Measurements from ENCODE around the gene CCDC149. TPM values are rescaled to one million over a fixed set of nuclear protein-coding genes. Genes with fewer than 3 reads are reported as not detected.
A peak's percentile ranks its signal among the peaks of the same experiment; 100 is the strongest.

The CCDC149 gene
- polyA plus RNA-seq, 2 of the 4 experiments (the other 2 are of a cell fraction) = 1.4 to 2.8 TPM

GRCh38 chr4:24771241-24771640 lies 141.6 kb downstream of the CCDC149 start:
- DNase-seq (ENCODE audit: low read depth in 1 of 2, low spot score in 1 of 2) = no peak
- CTCF ChIA-PET = no interaction called here
- no peak overlapping the region for H3K27ac ChIP-seq

GRCh38 chr4:24770667-24771066 lies 142.2 kb downstream of the CCDC149 start:
- H3K9me3 ChIP-seq = no peaks in the 10 kb centered on the region
- no peak overlapping the region for H3K4me2 ChIP-seq
- 0 out of 3 replicates have a peak, but pooled peaks cover 3% of the 10 kb centered on the region for H3K4me1 ChIP-seq
- no peak overlapping the region for H3K4me3 ChIP-seq
- ATAC-seq (no peak), FAIRE-seq (no peak), DNase-seq (ENCODE audit: low read depth in 1 of 2, low spot score in 1 of 2) (no peak)
- POLR2A ChIA-PET = no interaction called here
- H3K27ac ChIP-seq = no peak overlapping the region
- 73% methylated on average over 4 of the region's 4 CpGs for WGBS (ENCODE audit: missing lambda C conversion rate)
- CTCF ChIA-PET = no interaction called here
- TF ChIP-seq KDM5A (IDR thresholded peaks at IDR 0.05) (no peak), HEYL (CRISPR knock-in tag; IDR thresholded peaks at IDR 0.05) (no peak), RAD21 (conservative IDR thresholded peaks at IDR 0.05 in 1 of 2, IDR thresholded peaks at IDR 0.05 in 1 of 2) (no peak), BHLHE40 (IDR thresholded peaks at IDR 0.05; ENCODE audit: low read depth, low read length) (no peak), SMC3 (IDR thresholded peaks at IDR 0.05) (no peak), USF2 (IDR thresholded peaks at IDR 0.05) (no peak), NPAS2 (CRISPR knock-in tag; IDR thresholded peaks at IDR 0.05; ENCODE audit: borderline replicate concordance) (no peak), EHMT2 (IDR thresholded peaks at IDR 0.05; ENCODE audit: low read depth) (no peak), JUN (IDR thresholded peaks at IDR 0.05) (no peak), MYC (IDR thresholded peaks at IDR 0.05; ENCODE audit: borderline replicate concordance, low read length) (no peak), CEBPB (IDR thresholded peaks at IDR 0.05) (no peak), REST (IDR thresholded peaks at IDR 0.05) (no peak), ZSCAN20 (CRISPR knock-in tag; IDR thresholded peaks at IDR 0.05) (no peak)

More at GRCh38 chr4:24771241-24771640, 141.6 kb downstream of the CCDC149 start:
- H3K9me3 ChIP-seq = no peaks in the 10 kb centered on the region
- POLR2A ChIA-PET = no interaction called here
- 72% methylated on average over 4 of the region's 4 CpGs for WGBS (ENCODE audit: missing lambda C conversion rate)
- H3K4me1 ChIP-seq = 0 out of 3 replicates have a peak, but pooled peaks cover 3% of the 10 kb centered on the region
- H3K4me2 ChIP-seq = no peak overlapping the region
- TF ChIP-seq ZNF302 (CRISPR knock-in tag; IDR thresholded peaks at IDR 0.05) (no peak), CEBPB (IDR thresholded peaks at IDR 0.05) (no peak), JUNB (IDR thresholded peaks at IDR 0.05) (no peak), HEYL (CRISPR knock-in tag; IDR thresholded peaks at IDR 0.05) (no peak), ZFP36 (IDR thresholded peaks at IDR 0.05; ENCODE audit: borderline replicate concordance, partially characterized antibody) (no peak)
- FAIRE-seq = no peak
- no peak overlapping the region for H3K4me3 ChIP-seq
- ATAC-seq = no peak

GRCh38 chr4:24770032-24770584 lies 142.7 kb downstream of the CCDC149 start:
- H3K4me2 ChIP-seq = no peak overlapping the region
- no peak overlapping the region for H3K4me3 ChIP-seq
- CTCF ChIA-PET = no interaction called here
- H3K27ac ChIP-seq = no peak overlapping the region
- ATAC-seq (no peak), DNase-seq (ENCODE audit: low read depth in 1 of 2, low spot score in 1 of 2) (peak in 1 of 2 experiments; percentile 1), FAIRE-seq (no peak)
- H3K9me3 ChIP-seq = no peaks in the 10 kb centered on the region
- no peak for TF ChIP-seq PHF8 (IDR thresholded peaks at IDR 0.05; ENCODE audit: borderline replicate concordance, low read depth)
- no peak for TF ChIP-seq RAD21 (conservative IDR thresholded peaks at IDR 0.05 in 1 of 2, IDR thresholded peaks at IDR 0.05 in 1 of 2)
- no peak for TF ChIP-seq EHF (CRISPR knock-in tag; IDR thresholded peaks at IDR 0.05)
- TF ChIP-seq CEBPB (IDR thresholded peaks at IDR 0.05) = no peak
- no peak for TF ChIP-seq ATOH8 (CRISPR knock-in tag; IDR thresholded peaks at IDR 0.05; ENCODE audit: low read depth)
- TF ChIP-seq E2F6 (IDR thresholded peaks at IDR 0.05; ENCODE audit: borderline replicate concordance, low read depth) = no peak
- TF ChIP-seq ZNF302 (CRISPR knock-in tag; IDR thresholded peaks at IDR 0.05) = no peak
- TF ChIP-seq EP300 (IDR thresholded peaks at IDR 0.05) = no peak
- TF ChIP-seq SREBF2 (IDR thresholded peaks at IDR 0.05) = no peak
- TF ChIP-seq ZFP36 (IDR thresholded peaks at IDR 0.05; ENCODE audit: borderline replicate concordance, partially characterized antibody) = no peak
- no peak for TF ChIP-seq MAZ (IDR thresholded peaks at IDR 0.05; ENCODE audit: borderline replicate concordance, low read depth, low read length)
- TF ChIP-seq POLR2A (IDR thresholded peaks at IDR 0.05; ENCODE audit: low read length) = no peak
- TF ChIP-seq HDAC2 (IDR thresholded peaks at IDR 0.05) = no peak
- TF ChIP-seq ZC3H11A (IDR thresholded peaks at IDR 0.05) = no peak
- TF ChIP-seq RCOR1 (IDR thresholded peaks at IDR 0.05; ENCODE audit: low read depth, low read length) = no peak
- no peak for TF ChIP-seq FOXS1 (CRISPR knock-in tag; IDR thresholded peaks at IDR 0.05)
- 0 out of 3 replicates have a peak, but pooled peaks cover 3% of the 10 kb centered on the region for H3K4me1 ChIP-seq
- WGBS (ENCODE audit: missing lambda C conversion rate) = 79% methylated on average over 2 of the region's 3 CpGs
- POLR2A ChIA-PET = no interaction called here
